ENCODE results near the gene YIPF1.

- TF ChIP-seq ZBTB7A (IDR thresholded peaks at IDR 0.05; ENCODE audit: low read depth) (no peak), REST (IDR thresholded peaks at IDR 0.05; ENCODE audit: low read depth) (no peak), MAX (IDR thresholded peaks at IDR 0.05) (no peak)
Measured at GRCh38 chr1:53851571-53852285, 37.9 kb downstream of the YIPF1 start.
